CD4-positive, alpha-beta T cell treated with Interleukin-12 subunit alpha and Interleukin-12 subunit beta, for 1 hour (primary cell): Measurements from ENCODE around the gene SLC12A5.

Experiments
- DNase-seq: peaks from one replicate; pipeline ENCODE4 v3.0.0-alpha.2; 2020

Gene SLC12A5

DNA sequence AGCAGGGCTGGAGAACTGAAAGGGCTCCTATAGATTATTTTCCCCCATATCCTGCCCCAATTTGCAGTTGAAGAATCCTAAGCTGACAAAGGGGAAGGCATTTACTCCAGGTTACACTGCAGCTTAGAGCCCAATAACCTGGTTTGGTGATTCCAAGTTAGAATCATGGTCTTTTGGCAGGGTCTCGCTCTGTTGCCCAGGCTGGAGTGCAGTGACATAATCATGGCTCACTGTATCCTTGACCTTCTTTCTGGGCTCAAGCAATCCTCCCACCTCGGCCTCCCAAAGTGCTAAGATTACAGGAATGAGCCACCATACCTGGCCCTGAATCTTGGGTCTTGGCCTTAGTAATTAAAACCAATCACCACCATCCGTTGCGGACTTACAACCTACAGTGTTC lies 21.3 kb upstream of the SLC12A5 start:
- DNase-seq: no peak

DNA sequence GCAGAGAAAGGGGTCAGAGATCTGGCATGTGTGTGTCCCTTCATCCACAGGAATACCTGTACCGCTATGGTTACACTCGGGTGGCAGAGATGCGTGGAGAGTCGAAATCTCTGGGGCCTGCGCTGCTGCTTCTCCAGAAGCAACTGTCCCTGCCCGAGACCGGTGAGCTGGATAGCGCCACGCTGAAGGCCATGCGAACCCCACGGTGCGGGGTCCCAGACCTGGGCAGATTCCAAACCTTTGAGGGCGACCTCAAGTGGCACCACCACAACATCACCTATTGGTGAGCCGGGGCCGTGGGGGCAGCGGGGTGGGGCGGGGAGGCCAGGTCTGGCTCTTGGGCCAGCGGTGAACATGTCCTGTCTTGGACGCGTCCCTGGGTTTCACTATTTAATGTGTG lies 19.2 kb upstream of the SLC12A5 start:
- DNase-seq: no peak

DNA sequence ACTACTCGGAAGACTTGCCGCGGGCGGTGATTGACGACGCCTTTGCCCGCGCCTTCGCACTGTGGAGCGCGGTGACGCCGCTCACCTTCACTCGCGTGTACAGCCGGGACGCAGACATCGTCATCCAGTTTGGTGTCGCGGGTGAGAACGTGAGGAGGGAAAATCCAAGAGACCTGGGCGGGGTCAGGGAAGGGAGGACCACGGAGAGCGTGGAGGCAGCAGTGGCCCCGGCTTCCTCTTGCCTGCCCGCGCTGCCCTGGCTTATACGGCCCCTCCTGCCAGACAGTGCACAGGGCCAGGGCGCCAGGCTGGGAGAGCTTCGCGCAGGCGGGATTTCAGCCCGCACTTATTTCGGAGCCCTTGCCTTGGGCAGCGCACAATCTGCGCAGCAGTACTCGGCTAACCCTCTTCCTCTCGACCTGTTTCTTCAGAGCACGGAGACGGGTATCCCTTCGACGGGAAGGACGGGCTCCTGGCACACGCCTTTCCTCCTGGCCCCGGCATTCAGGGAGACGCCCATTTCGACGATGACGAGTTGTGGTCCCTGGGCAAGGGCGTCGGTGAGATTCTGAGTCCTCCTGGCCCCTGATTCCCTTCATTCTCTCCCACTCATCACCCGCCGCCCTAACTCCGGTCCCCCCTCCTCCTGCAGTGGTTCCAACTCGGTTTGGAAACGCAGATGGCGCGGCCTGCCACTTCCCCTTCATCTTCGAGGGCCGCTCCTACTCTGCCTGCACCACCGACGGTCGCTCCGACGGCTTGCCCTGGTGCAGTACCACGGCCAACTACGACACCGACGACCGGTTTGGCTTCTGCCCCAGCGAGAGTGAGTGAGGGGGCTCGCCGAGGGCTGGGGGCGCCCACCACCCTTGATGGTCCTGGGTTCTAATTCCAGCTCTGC lies 18.3 kb upstream of the SLC12A5 start:
- DNase-seq: peak; percentile 50

DNA sequence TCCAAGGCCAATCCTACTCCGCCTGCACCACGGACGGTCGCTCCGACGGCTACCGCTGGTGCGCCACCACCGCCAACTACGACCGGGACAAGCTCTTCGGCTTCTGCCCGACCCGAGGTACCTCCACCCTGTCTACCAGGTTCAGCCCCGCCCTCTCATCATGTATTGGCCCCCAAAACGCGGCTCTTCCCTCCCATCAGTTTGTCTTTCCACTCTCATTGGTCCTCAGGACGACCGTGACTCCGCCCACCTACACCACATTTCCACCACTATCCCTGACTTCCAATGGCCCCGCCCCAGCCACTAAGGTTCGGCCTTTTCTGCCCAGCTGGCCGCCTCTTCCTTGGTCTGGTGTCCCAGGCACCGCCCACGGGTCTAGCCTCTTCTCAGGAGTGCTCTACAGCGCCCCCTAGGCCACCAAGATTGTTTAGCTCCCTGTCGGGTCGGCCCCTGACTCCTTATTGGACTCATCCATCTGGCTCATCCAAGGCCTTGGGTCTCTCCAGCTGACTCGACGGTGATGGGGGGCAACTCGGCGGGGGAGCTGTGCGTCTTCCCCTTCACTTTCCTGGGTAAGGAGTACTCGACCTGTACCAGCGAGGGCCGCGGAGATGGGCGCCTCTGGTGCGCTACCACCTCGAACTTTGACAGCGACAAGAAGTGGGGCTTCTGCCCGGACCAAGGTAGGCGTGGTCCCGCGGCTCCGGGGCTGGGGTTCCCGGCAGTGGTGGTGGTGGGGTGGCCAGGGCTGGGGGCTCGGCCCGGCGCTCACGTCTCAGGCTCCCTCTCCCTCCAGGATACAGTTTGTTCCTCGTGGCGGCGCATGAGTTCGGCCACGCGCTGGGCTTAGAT lies 17.2 kb upstream of the SLC12A5 start:
- peak; percentile 34 for DNase-seq

DNA sequence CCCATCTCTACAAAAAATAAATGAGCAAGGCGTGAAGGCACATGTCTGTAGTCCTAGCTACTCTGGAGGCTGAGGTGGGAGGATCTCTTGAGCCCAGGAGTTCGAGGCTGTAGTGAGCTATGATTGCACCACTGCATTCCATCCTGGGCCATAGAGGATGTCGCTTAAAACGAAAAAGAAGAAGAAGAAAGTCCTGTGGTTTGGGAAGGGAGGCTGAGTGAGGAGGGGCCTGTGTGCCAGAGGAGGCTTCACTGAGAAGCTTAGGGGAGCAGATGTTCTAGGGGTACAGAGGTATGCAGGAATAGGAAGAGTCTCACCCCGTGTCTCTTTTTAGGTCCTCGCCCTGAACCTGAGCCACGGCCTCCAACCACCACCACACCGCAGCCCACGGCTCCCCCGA lies 16.1 kb upstream of the SLC12A5 start:
- DNase-seq: no peak

DNA sequence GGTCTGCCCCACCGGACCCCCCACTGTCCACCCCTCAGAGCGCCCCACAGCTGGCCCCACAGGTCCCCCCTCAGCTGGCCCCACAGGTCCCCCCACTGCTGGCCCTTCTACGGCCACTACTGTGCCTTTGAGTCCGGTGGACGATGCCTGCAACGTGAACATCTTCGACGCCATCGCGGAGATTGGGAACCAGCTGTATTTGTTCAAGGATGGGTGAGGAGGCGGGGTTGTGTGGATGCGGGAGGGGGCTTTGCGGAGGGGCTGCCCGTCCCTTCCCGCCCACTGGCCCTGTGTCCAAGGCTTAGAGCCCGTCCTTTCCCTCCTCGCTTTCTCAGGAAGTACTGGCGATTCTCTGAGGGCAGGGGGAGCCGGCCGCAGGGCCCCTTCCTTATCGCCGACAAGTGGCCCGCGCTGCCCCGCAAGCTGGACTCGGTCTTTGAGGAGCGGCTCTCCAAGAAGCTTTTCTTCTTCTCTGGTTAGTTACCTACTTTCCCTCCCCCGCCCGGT lies 15.6 kb upstream of the SLC12A5 start:
- DNase-seq: no peak

DNA sequence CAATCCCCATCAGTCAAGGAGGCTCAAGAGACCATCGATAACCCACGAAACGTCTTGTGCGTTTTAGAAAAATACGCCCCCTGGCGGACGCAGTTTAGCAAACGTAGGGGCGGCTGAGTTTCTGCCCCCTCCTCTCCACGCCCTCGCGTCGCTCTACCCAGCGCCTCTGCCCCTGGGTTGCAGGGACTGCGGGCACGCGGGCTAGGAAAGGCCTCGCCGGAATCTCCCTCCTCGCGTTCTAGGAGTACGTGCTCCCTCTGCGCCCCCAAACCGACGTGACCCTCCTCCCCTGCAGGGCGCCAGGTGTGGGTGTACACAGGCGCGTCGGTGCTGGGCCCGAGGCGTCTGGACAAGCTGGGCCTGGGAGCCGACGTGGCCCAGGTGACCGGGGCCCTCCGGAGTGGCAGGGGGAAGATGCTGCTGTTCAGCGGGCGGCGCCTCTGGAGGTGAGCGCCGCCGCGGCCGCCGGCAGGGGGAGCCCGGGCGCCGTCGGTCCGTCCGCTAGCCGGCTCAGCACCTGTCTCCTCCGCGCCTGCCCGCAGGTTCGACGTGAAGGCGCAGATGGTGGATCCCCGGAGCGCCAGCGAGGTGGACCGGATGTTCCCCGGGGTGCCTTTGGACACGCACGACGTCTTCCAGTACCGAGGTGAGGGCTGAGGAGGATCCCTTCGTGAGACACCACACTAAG lies 15.0 kb upstream of the SLC12A5 start:
- DNase-seq: peak; percentile 77

DNA sequence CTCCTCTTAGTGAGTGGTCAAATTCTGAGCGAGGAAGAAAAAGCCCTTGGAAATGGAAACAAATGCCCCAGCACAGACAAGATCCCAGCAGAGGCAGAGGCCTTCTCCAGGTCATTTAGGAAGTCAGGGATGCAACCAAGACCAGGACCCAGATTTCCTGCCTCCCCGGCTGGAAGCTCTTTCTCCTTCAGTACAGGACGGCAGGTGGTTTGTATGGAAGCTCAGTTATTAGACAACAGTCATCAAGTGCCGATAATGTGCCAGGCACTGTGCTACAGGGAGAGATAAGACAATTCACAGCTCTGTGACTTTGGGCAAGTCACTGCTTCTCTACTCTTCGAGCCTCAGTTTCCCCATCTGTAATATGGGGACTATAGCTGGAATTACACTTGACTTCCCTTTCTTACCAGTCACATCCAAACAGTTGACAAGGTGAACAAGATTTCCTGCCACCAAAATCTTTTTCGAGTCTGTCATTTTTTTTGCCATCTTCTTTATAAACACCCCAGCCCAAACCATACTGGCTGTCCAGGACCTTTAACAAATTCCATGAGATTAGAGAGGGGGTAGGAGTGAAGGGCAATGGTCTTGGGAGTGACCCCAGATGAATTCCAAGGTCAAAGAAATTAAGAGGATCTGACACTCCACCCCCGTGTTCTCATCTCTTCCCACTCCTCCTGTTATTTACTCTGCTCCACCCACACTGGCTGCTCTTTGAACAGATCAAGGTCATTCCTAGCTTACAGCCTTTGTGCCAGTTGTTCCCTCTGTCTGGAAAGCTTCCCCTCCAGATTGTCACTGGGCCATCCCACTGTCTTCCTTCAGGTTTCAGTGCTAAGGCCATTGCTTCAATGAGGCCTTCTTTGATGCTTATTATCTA lies 14.3 kb upstream of the SLC12A5 start:
- no peak for DNase-seq

DNA sequence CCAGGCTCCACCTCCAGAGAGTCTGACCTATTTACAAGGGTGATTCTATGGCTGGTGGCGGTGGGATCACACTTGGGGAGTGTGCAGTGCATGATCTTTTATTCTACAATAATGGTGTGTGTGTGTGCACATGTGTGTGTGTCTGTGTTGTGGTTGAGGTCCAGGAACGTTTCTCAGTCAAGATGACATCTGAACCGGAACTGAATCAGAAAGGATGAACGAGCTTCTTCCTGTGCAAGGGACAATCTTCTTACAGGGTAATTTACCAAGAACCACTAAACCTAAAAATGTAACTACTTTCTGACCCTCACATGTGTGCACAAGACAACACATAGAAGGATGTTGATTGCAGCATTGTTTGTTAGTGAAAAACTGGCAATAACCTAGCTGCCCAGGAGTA lies 11.7 kb upstream of the SLC12A5 start:
- DNase-seq: no peak

DNA sequence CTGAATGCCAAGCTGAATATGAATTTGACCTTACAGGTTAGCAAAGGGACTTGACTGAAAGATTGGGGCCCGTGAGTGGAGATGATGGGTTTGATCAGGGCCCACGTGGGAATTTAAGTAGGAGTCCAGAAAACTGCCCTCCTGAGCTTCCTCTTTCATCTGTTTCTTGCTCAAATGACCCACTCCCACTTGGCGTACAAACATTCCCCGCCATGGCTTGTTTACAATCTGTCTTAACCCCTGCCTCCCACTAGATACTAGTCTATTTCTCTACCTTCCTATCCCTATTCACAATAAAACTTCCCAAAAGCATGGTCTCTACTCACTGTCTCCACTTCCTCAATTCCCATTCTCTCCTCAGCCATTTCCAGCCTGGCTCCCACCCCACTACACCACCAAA lies 10.9 kb upstream of the SLC12A5 start:
- DNase-seq: no peak

DNA sequence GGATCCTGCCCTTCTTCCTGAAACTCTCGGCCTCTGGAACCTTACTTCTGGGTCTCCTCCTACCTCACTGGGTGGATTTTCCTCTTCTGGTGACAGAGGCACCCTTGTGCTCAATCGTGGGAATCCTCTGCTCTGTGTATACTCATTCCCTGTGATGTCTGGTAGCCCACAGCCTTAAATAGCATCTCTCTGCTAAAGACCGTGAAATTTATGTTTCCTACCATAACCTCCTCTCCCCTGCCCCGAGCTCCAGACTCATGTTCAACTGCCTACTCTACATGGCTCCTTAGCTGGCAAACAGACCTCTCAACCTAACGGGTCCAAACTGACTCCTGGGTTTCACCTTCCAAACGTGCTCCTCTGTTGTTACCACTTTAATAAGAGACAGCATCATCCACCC lies 10.4 kb upstream of the SLC12A5 start:
- DNase-seq: no peak

DNA sequence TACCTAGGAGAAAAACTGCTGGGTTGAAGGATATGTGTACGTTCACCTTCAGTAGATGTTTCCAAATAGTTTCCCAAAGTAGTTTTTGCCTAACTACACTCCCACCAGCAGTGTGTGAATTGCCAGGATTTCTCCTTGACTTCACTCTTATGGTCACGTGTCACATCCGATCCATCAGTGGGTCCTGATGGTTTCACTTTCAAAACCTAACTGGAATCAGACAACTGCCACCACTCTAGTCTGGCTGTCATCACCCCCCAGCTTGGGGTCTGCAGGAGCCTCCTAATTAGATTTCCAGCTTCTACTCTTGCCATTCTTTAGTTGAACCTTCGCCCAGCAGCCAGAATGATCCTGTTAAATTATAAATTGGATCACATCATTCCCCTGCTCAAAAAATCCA lies 8.5 kb upstream of the SLC12A5 start:
- no peak for DNase-seq

DNA sequence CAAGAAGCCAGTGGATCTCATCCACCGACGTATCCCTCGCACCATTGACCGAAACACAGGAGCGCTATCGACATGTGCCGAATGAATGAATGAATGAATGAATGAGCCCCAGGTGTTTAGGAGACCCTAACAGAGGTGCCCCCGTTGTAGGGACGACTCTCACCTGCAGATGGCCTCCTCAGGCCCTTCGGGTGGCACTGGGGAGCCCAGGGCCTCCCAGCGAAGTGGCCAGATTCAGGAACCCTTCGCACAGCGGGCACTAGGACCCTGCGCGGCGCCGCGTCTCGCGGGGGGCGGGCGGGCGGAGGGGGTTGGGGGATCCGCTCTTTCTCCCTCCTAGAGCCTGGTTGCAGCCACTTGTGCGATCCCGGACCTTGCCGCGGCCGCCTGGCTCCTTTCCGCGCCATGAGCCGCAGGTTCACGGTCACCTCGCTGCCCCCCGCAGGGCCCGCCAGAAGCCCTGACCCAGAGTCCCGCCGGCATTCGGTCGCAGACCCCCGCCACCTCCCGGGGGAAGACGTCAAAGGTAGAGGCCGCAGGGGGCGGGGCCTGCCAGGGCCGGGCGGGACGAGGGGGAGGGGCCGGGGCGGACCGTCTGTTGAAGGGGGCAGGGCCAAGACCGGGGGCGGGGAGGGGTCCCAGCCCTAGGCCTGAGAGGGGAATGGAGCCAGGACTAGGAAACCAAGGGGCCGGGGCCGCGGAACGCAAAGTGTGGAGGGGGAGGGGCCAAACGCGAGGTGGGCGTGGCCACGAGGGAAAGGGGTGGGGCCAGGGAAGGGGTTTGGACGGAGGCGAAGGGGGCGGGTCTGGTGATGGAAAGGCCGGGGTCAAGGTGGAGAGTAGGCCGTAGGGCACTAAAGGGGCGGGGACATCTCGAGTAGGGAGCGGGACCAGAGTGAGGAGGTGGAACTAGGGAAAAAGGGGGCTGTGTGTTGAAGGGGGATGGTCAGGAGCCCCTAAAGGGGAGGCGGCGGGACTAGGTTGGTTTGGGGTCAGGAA lies 7.4 kb upstream of the SLC12A5 start:
- DNase-seq: peak; percentile 49

DNA sequence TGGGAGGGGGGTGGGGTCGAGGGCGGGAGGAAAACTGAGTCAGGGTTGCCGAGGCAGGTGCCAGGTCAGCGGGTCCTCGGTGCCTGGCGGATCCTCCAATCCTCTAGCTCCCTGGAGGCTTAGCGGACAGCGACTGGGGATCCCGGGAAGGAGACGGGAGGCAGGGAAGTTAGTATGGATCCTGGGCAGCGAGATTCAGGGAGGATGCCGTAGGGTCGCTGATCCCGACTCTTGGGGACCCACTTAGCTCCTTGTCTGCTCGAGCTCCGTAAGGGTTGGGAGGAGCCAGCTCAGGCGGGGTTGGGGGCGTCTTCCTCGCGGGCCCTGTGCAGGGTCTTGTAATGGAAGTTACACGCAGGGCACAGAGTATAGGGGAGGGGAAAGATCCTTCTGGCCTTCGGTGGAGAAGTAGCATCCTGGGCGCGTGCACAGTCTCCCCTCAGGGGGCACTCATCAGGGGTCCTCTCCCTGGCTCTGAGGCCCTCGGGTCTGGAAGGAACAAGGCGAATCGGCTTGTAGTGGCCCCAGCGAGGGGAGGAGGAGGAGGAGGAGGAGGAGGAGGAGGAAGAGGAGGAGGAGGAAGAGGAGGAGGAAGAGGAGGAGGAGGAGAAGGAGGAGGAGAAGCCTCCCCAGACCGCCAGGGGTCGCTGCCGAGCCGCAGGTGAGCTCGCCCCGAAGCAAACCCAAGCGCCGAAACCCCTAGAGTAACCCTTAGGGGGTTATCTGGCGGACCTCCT lies 6.4 kb upstream of the SLC12A5 start:
- DNase-seq: peak; percentile 78

DNA sequence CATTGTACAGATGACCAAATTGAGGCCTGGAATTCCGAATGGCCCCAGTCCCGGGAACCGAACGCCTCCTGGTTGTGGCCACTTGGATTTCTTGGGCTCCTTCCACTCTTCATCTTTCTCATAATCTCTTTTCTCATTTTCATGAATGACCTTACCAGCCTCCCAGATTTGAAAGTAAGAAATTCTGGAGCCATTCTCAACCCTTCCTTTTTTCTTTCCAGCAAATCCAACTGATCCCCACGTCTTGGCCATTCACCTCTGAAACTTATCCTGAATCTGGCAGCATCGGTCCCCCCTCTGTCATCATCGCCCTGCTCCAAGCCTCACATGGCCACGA lies 5.9 kb upstream of the SLC12A5 start:
- DNase-seq: no peak

DNA sequence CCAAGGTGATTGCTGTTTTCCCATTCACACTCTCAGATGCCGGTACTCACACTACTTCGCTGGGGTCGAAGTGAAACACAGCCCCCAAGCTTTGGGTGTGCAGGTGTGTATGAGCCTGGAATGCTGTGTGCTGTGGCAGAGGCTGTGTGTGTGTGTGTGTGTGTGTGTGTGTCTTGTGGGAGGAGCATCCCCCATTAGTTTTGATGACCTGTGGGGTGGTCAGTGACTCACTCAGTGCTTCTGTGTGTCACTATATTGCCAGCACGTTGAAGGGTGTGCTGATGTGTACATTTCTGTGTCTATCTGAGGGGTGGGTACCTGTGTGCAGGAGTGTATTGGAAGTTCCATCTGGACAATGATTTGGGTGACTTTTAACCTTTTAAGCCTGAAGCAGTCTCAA lies 5.0 kb upstream of the SLC12A5 start:
- DNase-seq: no peak

DNA sequence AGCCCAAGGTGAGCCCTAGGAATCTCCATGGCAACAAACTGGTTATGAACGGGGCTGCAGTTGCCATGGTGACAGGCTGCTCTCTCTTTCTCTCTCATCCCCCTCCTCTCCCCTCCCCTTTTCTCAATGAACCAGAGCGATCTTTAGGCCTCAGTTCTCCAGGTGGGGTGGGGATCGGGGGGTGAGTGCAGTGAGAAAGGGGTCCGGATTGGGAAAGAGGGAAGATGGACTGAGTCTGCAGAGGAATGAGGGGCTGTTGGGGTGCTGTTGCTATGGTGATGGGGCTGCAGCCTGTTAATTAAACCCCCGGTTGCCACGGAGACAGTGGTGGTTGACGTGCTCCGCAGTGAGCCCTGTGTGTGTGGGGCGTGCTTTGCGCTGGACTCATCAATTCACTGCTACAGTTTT lies 3.6 kb upstream of the SLC12A5 start:
- no peak for DNase-seq

DNA sequence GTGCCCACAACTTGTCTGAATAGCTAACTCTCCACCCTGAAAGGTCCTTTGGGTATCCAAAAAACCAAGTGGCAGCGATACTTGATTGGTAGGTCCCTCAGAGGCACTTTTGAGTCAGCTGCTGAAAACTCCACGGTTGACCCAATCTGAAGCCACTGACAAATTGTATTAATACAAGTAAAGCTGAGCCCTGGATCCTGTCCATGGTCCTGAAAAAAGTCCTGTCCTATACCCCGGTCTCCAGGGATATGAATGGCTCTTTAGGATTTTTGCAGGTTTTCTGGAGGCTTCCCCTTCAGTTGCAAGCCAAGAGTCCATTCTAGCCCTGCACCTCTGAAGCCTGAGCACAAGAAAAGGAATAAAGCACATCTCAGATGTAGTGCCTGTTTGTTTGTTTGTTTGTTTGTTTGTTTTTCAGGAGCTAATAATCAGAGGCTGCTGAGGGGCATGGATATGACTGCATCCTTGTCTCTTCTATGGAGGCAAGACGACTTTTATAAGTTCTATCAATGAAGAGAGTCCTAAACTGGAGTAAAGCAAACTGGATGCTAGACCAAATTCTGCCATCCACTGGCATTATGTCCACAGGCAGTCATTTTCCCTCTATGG lies 1.7 kb upstream of the SLC12A5 start:
- DNase-seq: peak; percentile 32

DNA sequence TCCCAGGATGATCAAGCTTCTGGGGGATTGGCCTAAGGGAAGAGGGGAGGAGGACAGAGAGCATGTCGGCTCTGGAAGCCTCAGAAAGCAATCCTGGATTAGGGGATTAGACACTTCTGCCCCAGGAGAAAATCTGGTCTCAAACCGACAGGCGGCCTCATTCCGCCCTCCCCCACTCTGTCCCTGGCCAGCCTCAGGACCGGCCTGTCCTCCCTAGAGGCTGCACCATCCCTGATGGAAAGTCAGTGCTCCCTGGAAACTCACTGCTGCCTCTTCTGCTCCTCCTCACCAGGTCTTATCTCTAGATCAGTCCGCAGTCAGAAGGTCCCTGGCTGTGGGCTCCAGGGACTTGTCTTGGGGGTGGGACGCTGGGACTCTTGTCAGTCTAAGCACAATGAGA lies 905 bp upstream of the SLC12A5 start:
- DNase-seq: no peak
